GM23338 (cell line): ENCODE results near the gene CCSER2.

Experiments
- CREB1 ChIP-seq: fragments of 250-450 bp; sonication (Bioruptor Pico); IDR thresholded peaks from 2 replicates; pipeline ENCODE4 v1.5.0; 2020; ENCODE audit warnings: low read depth, mild to moderate bottlenecking, moderate library complexity
- EZH2 ChIP-seq: fragments of 200-600 bp; sonication (generic); IDR thresholded peaks from one replicate; pipeline ENCODE4 v1.8.0; 2017; ENCODE audit warnings: antibody characterized with exemption, mild to moderate bottlenecking, low read depth; ENCODE audit not compliant: unreplicated experiment
- EZH2phosphoT487 ChIP-seq: fragments of 200-600 bp; sonication (generic); IDR thresholded peaks from one replicate; pipeline ENCODE4 v1.8.1; 2018; ENCODE audit warnings: antibody characterized with exemption; ENCODE audit not compliant: unreplicated experiment
- JUNB ChIP-seq: IDR thresholded peaks from one replicate; pipeline ENCODE4 v1.6.1; 2016; ENCODE audit warnings: antibody characterized with exemption; ENCODE audit not compliant: unreplicated experiment
- TF ChIP-seq, protein P1 (sequence below), 2 experiments: fragments of 200-600 bp in 1 of 2; sonication (generic) in 1 of 2; conservative IDR thresholded peaks; 2 replicates each; pipeline versions ENCODE4 v1.5.1 to v1.6.1; 2016 to 2017; ENCODE audit warnings: antibody characterized with exemption in 2 of 2, low read depth in 2 of 2, mild to moderate bottlenecking in 2 of 2, moderate library complexity in 1 of 2
- TF ChIP-seq, protein P2 (sequence below): IDR thresholded peaks from one replicate; pipeline ENCODE4 v1.6.1; 2018; ENCODE audit warnings: antibody characterized with exemption; ENCODE audit not compliant: unreplicated experiment

DNA sequence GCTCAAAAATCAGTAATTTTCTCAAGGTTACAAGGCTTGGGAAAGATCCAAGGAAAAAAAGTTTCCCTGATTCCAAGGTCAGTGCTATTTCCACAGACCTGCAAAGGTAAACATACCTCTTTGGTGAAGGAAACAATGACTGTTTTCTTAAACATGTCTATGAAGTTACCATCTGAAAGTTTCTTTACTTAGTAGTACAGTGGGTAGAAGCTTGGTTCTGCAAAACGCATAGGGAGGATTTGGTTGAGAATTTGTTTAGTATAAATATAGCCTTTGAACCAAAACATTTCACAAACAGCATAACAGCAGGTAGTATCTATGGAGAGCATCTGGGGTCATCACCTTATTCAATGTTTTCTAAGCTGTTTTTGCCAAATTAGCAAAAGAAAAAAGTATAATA, 169.6 kb downstream of the CCSER2 start:
- TF ChIP-seq, protein P1, sequence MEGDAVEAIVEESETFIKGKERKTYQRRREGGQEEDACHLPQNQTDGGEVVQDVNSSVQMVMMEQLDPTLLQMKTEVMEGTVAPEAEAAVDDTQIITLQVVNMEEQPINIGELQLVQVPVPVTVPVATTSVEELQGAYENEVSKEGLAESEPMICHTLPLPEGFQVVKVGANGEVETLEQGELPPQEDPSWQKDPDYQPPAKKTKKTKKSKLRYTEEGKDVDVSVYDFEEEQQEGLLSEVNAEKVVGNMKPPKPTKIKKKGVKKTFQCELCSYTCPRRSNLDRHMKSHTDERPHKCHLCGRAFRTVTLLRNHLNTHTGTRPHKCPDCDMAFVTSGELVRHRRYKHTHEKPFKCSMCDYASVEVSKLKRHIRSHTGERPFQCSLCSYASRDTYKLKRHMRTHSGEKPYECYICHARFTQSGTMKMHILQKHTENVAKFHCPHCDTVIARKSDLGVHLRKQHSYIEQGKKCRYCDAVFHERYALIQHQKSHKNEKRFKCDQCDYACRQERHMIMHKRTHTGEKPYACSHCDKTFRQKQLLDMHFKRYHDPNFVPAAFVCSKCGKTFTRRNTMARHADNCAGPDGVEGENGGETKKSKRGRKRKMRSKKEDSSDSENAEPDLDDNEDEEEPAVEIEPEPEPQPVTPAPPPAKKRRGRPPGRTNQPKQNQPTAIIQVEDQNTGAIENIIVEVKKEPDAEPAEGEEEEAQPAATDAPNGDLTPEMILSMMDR (conservative IDR thresholded peaks at IDR 0.05; ENCODE audit: low read depth in 2 of 2), result no peak
- no peak for TF ChIP-seq CREB1
- TF ChIP-seq JUNB, result no peak
- no peak for TF ChIP-seq EZH2
- TF ChIP-seq, protein P2, sequence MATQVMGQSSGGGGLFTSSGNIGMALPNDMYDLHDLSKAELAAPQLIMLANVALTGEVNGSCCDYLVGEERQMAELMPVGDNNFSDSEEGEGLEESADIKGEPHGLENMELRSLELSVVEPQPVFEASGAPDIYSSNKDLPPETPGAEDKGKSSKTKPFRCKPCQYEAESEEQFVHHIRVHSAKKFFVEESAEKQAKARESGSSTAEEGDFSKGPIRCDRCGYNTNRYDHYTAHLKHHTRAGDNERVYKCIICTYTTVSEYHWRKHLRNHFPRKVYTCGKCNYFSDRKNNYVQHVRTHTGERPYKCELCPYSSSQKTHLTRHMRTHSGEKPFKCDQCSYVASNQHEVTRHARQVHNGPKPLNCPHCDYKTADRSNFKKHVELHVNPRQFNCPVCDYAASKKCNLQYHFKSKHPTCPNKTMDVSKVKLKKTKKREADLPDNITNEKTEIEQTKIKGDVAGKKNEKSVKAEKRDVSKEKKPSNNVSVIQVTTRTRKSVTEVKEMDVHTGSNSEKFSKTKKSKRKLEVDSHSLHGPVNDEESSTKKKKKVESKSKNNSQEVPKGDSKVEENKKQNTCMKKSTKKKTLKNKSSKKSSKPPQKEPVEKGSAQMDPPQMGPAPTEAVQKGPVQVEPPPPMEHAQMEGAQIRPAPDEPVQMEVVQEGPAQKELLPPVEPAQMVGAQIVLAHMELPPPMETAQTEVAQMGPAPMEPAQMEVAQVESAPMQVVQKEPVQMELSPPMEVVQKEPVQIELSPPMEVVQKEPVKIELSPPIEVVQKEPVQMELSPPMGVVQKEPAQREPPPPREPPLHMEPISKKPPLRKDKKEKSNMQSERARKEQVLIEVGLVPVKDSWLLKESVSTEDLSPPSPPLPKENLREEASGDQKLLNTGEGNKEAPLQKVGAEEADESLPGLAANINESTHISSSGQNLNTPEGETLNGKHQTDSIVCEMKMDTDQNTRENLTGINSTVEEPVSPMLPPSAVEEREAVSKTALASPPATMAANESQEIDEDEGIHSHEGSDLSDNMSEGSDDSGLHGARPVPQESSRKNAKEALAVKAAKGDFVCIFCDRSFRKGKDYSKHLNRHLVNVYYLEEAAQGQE, result no peak
- TF ChIP-seq EZH2phosphoT487, result no peak
